Psoas muscle (tissue), 8 donors: Measurements from ENCODE around the gene IFT122. TPM values are rescaled to one million over a fixed set of nuclear protein-coding genes. Genes with fewer than 3 reads are reported as not detected.

ENCODE experiments used
- ATAC-seq, 4 donors: fragments of 200-7000 bp; cut with Tn5 transposase; one replicate each; pipeline ENCODE4 v1.9.1; 2020; ENCODE audit warnings: moderate library complexity in 3 of 4, mild to moderate bottlenecking in 2 of 4
- DNase-seq, 2 donors: peaks; one replicate each; pipeline ENCODE4 v3.0.0-alpha.2; 2020
- H3K27ac ChIP-seq: fragments of 200-600 bp; one replicate; pipeline ENCODE4 v1.8.0; 2022
- H3K27me3 ChIP-seq, 3 donors: fragments of 200-600 bp in 1 of 3; one replicate each; pipeline versions ENCODE4 v1.6.1 to v1.8.0; 2013 to 2022; ENCODE audit warnings: low read length in 2 of 3, mild to moderate bottlenecking in 2 of 3, moderate library complexity in 1 of 3; ENCODE audit not compliant: insufficient read depth in 3 of 3
- H3K36me3 ChIP-seq, 2 donors: fragments of 200-600 bp in 1 of 2; one replicate each; pipeline versions ENCODE4 v1.6.1 to v1.8.0; 2013 to 2022; ENCODE audit warnings: low read depth in 1 of 2, mild to moderate bottlenecking in 1 of 2, moderate library complexity in 1 of 2; ENCODE audit not compliant: insufficient read depth in 1 of 2
- H3K4me1 ChIP-seq: fragments of 200-600 bp; one replicate; pipeline ENCODE4 v1.8.0; 2022
- H3K4me3 ChIP-seq: fragments of 200-600 bp; one replicate; pipeline ENCODE4 v1.8.0; 2022; ENCODE audit warnings: mild to moderate bottlenecking
- H3K9me3 ChIP-seq: fragments of 200-600 bp; one replicate; pipeline ENCODE4 v1.8.0; 2022
- WGBS, 3 donors: extraction: QIAGEN DNeasy Blood & Tissue Kit; methylation state at CpG; one replicate each; pipeline versions ENCODE4 v1.1.6 to v1.1.7; 2013; 5-methylcytosine and 5-hydroxymethylcytosine counted together
- intact Hi-C, 2 donors: fragments of 100-400 bp; cut with DNase I; formaldehyde crosslinking; loops; one replicate each; pipeline versions ENCODE4 v1.11.0 to v1.14.2; 2022
- polyA plus RNA-seq, 3 donors: library from polyadenylated mRNA; stranded (reverse); fragments of 200-250 nt; gene quantifications; one replicate each; pipeline ENCODE4 v1.2.3, GENCODE V29; 2013
- total RNA-seq, 4 donors: library from RNA; stranded (reverse); fragmentation: NEBNext Ultra II Directional in 2 of 4; extraction: Animal tissue kit (Norgen Biotek cat#: 25700) in 2 of 4; gene quantifications; one replicate each; pipeline versions ENCODE4 v1.2.1 to v1.2.4, GENCODE V29; 2021 to 2023
- TF ChIP-seq, protein P1 (sequence below): fragments of 200-600 bp; IDR thresholded peaks from one replicate; pipeline ENCODE4 v1.8.0; 2022; ENCODE audit warnings: antibody characterized with exemption
- donor health status: healthy with polysubstance abuse.
- donor health status: DM: no; HTN: no; CAD: no; lungs with moderate emphysema.
- donor health status: Bipolar disorder and iron deficiency.
- donor health status: healthy.
- donor health status: DM: yes; HTN: yes; CAD: no.
- donor health status: DM: no; HTN: no; CAD: no.
- donor health status: DM: no; HTN: no; CAD: no.
- donor health status: DM: yes; HTN: yes; CAD: no.

The IFT122 gene
- total and polyA plus RNA-seq, 7 donors, result 2.3 to 7.3 (median 4.5) TPM

DNA sequence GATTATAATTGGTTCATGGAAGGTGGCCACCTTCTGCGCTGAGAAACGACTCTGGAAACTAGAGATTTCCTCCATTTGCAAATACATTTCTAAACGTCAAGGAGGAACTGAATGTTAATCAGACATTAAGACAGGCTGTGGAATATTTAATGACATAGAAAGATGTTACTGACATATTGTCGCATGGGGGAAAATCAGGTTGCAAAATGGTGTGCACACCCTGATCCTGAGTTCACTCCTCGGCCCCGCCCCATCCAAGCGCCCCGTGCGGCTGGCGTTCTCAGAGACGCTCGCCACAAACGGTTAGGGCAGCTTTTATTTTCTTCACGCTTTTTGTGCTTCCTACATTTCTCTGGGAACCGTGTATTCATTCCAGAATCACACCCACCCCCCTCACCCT lies 113.7 kb downstream of the IFT122 start:
- peaks cover 0 to 18% of the 10 kb centered on the region in 2 donors for H3K36me3 ChIP-seq
- H3K27me3 ChIP-seq, result no peaks in the 10 kb centered on the region
- peak; percentile 8 to 36 for DNase-seq
- peaks cover 22% of the 10 kb centered on the region for H3K4me1 ChIP-seq
- 61 to 69% (median 64%) methylated on average over 15 of the region's 15 CpGs for WGBS, 3 donors
- H3K4me3 ChIP-seq, result no peak overlapping the region
- TF ChIP-seq, protein P1, sequence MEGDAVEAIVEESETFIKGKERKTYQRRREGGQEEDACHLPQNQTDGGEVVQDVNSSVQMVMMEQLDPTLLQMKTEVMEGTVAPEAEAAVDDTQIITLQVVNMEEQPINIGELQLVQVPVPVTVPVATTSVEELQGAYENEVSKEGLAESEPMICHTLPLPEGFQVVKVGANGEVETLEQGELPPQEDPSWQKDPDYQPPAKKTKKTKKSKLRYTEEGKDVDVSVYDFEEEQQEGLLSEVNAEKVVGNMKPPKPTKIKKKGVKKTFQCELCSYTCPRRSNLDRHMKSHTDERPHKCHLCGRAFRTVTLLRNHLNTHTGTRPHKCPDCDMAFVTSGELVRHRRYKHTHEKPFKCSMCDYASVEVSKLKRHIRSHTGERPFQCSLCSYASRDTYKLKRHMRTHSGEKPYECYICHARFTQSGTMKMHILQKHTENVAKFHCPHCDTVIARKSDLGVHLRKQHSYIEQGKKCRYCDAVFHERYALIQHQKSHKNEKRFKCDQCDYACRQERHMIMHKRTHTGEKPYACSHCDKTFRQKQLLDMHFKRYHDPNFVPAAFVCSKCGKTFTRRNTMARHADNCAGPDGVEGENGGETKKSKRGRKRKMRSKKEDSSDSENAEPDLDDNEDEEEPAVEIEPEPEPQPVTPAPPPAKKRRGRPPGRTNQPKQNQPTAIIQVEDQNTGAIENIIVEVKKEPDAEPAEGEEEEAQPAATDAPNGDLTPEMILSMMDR, result no peak
- H3K27ac ChIP-seq, result no peak overlapping the region
- intact Hi-C loops, result no loop called here
- H3K9me3 ChIP-seq, result no peaks in the 10 kb centered on the region
- no peak for ATAC-seq

DNA sequence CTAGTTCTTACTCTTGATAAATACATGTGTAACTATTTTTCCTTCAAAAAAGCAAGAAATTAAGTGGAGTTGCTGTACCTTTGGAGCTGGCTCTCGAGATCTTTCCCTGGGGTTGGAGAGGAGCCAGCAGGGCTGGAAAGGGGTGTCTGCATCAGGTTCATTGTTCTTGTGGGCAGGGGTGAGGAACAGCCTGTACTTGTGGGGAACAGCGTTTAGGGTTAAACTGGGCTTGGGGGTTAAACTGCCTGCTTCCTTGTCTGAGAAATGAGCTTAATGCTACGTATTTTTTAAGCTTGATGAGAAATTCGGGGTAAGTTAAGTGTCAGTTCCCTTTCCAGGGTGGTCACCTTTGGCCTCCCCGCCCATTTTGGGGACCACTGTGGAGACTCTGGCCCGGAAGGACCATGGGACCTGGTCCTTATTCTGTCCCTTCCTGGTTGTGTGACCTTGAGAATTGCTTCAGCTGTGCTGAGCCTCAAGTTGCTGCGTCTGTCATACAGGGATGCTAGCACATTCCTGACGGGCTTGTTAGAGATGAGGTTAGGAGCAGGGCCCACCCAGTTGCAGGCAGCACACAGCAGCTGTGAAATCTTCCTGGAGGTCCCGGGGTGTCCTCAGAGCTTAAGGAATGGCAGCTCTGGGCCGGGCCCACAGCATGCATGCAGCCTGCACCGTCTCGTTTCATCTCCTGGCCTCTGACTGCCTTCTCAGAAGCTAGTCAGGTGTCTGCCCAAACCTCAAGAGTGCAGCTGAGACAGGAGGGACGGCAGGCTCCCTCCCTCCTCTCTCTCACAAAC lies 114.5 kb downstream of the IFT122 start:
- DNase-seq, result peak; percentile 11 to 48
- Histone ChIP-seq H3K27ac (no peak overlapping the region), H3K9me3 (no peaks in the 10 kb centered on the region), H3K27me3 (no peaks in the 10 kb centered on the region), H3K4me1 (peaks cover 26% of the 10 kb centered on the region), H3K4me3 (no peak overlapping the region), H3K36me3 (peaks cover 0 to 25% of the 10 kb centered on the region in 2 donors)
- intact Hi-C loops, result no loop called here
- TF ChIP-seq, protein P1, result no peak
- no peak for ATAC-seq
- 50 to 64% (median 54%) methylated on average over 13 of the region's 13 CpGs for WGBS, 3 donors

DNA sequence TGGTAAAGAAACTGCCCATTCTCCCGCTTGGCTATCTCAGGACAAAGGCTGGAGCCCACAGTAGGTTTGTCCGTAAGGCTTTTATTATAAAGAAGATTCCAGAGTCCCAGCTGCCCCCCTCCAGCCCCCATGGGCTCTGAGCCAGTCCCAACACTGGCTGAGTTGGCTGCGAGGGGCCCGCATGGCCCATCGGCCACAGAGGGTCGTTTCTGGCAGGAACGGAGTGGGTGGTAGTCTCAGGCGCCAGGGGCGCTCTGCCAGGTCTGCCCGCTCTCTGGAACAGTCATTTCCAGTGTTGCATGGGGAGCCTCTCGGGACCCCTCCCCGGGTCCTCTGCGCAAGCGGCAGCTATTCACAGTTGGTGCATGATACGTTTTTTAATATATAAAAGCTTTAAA lies 115.1 kb downstream of the IFT122 start:
- peaks cover 26% of the 10 kb centered on the region for H3K4me1 ChIP-seq
- no peaks in the 10 kb centered on the region for H3K9me3 ChIP-seq
- TF ChIP-seq, protein P1, result no peak
- DNase-seq (peak; percentile 19 to 33), ATAC-seq (no peak)
- intact Hi-C loops, result no loop called here
- 46 to 66% (median 54%) methylated on average over 15 of the region's 15 CpGs for WGBS, 3 donors
- H3K4me3 ChIP-seq, result no peak overlapping the region
- H3K36me3 ChIP-seq, result peaks cover 0 to 30% of the 10 kb centered on the region in 2 donors
- no peaks in the 10 kb centered on the region for H3K27me3 ChIP-seq
- no peak overlapping the region for H3K27ac ChIP-seq

DNA sequence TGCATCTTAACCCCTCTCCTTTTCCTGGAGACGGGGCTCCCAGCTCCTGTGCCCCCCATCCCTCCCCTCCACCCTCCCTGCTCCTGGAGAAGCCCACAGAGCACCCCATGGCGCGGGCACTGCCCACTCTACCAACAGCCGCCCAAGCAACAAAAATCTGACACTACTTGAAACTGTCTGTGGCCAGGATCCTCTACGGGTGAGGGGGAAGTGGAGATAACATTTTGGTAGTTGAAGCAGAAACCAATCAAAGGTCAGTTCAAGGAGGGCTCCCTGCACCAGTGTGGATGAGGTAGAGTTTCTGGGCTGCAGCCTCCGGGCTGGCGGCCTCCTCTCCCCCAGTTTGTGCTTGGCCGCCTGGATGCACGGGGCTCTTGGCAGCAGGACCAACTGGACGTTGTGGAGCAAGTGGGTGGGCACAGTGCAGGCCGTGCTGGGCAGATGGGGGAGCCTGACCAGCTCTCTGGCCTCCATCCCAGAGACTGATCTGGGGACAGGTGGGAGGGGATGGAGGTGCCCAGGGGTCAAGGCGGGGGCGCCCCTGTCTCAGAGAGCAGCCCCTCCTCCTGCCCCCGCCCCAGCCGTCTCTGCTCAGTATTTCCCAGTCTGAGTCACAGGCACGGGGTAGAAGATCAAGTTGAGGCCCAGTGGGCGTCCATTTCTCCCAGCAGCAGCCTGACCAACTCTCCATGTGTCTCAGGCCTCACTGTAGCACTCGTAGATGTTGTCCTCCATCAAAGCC lies 115.8 kb downstream of the IFT122 start:
- Histone ChIP-seq H3K4me1 (peaks cover 26% of the 10 kb centered on the region), H3K4me3 (no peak overlapping the region), H3K36me3 (peaks cover 0 to 30% of the 10 kb centered on the region in 2 donors), H3K27ac (no peak overlapping the region), H3K9me3 (no peaks in the 10 kb centered on the region), H3K27me3 (no peaks in the 10 kb centered on the region)
- WGBS, 3 donors, result 66 to 81% (median 68%) methylated on average over 15 to 18 of the region's 18 CpGs
- intact Hi-C loops, result no loop called here
- ATAC-seq (no peak), DNase-seq (peak; percentile 19 to 45)
- TF ChIP-seq, protein P1, result no peak
